CMK (cell line): ENCODE results near the gene PPP1R12C.

Source experiments
- DNase-seq: peaks from one replicate; pipeline ENCODE4 v3.0.0-alpha.2; 2010; ENCODE audit warnings: low read depth

PPP1R12C gene

GRCh38 chr19:55044286-55044685 lies 73.2 kb downstream of the PPP1R12C start:
- DNase-seq, result no peak

GRCh38 chr19:55042688-55043087 lies 74.7 kb downstream of the PPP1R12C start:
- DNase-seq, result no peak

- DNase-seq, result no peak
Measured at GRCh38 chr19:55042344-55042678, 75.1 kb downstream of the PPP1R12C start.

GRCh38 chr19:55041627-55042343 lies 75.7 kb downstream of the PPP1R12C start:
- peak; percentile 96 for DNase-seq

- DNase-seq, result no peak
Measured at GRCh38 chr19:55041244-55041626, 76.2 kb downstream of the PPP1R12C start.
